DMS153 treated with DMSO at 0.1 percent for 48 hours (cell line): ENCODE measurements around the gene GDF10.

ENCODE experiments used
- DNase-seq: peaks from one replicate; lab custom pipeline; 2025; ENCODE audit not compliant: unreplicated experiment; lab: John Stamatoyannopoulos, UW

GDF10 gene

DNA sequence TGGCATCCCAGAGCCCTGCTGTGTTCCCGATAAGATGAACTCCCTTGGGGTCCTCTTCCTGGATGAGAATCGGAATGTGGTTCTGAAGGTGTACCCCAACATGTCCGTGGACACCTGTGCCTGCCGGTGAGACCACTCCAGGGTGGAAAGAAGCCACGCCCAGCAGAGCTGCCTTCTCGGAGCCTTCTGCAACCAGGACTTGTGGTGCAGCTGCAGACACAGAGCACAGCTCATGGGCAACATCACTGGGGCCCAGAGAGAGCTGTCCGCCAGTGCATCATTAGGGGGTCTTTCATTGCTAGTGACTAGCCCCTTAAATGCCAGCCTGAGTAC lies 12.6 kb downstream of the GDF10 start:
- DNase-seq: no peak

GRCh38 chr10:47314416-47314970 lies 14.5 kb downstream of the GDF10 start:
- no peak for DNase-seq

GRCh38 chr10:47315421-47315820 lies 15.4 kb downstream of the GDF10 start:
- DNase-seq: no peak

GRCh38 chr10:47316131-47316530 lies 16.1 kb downstream of the GDF10 start:
- no peak for DNase-seq

- DNase-seq: no peak
These were observed 17.3 kb downstream of the GDF10 start for GRCh38 chr10:47317251-47317650.

DNA sequence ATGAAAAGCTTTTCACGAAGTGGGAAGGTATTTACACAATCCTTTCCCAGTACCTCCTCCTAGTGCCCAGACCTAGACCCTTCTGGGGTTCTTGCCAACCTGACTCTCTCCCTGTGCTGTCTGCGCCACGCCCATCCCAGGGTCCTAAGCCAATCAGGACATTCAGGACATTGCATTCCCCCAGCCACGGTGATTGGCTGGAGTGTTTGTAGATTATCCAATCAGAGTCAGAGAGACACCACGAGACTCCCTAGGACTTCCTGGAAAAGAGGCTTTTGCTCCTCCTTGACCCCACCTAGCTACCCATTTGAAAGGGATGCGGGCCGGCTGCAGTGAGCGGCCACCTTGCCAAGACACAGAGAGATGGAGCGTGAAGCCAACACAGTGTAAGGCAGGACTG lies 18.7 kb downstream of the GDF10 start:
- DNase-seq: no peak

- DNase-seq: no peak
These were observed 19.8 kb downstream of the GDF10 start for GRCh38 chr10:47319784-47320183.

- DNase-seq: no peak
These were observed 20.8 kb downstream of the GDF10 start for GRCh38 chr10:47320812-47321211.

DNA sequence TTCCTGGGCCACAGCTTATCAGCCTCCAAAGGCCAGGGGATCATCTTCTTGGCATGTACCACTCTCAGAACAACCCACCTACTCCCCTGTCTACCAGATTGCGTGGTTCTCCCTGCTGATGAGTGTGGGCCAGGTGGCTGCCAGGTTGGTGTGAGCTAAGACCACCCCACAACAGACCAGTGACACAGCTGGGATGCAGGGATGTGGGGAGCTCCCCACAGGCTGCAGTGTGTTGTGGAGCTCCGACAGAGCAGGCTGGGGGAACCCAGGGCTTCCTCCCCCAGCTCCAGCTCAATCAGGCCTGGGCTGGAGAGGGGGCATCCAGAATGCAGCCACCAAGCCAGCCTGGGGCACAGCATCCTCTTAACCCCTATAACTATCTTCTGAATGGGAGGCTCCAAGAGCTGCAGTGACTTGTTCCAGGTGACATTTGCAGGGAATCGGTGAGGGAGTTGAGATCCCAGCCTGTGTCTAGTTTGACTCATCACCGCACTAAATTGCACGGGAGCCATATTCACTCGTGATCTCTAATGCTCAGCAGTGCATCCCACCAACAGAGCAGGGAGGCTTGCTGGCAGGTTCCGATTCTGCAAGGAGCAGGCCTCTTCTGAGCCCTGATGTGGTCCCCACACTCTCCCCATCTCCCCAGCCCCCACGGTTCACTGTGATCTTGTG lies 21.7 kb downstream of the GDF10 start:
- DNase-seq: no peak

DNA sequence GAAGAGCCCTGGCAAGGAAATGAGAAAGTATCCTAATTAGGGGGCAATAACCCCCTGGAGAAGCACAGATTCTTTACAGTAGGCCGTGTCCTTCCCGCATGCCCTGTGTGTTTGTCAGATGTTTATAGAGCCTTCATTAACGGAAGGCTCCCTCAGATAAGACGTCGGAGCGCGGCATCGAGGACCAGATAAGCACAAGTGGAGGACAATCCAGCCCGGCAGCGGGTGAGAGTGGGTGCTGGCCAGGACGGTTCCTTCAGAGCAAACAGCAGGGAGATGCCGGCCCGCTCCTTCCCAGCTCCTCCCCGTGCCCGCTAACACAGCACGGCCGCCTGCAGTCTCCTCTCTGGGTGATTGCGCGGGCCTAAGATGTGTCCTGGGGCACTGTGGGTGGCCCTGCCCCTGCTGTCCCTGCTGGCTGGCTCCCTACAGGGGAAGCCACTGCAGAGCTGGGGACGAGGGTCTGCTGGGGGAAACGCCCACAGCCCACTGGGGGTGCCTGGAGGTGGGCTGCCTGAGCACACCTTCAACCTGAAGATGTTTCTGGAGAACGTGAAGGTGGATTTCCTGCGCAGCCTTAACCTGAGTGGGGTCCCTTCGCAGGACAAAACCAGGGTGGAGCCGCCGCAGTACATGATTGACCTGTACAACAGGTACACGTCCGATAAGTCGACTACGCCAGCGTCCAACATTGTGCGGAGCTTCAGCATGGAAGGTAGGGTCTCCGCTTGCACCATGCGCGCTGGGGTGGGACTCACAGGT lies 22.5 kb downstream of the GDF10 start, which contains the start of gene GDF2:
TSS of gene GDF2 (plus strand) at position 155 of the 762 bp plus-strand sequence. CDS start at position 370, 215 bp downstream.
- no peak for DNase-seq

DNA sequence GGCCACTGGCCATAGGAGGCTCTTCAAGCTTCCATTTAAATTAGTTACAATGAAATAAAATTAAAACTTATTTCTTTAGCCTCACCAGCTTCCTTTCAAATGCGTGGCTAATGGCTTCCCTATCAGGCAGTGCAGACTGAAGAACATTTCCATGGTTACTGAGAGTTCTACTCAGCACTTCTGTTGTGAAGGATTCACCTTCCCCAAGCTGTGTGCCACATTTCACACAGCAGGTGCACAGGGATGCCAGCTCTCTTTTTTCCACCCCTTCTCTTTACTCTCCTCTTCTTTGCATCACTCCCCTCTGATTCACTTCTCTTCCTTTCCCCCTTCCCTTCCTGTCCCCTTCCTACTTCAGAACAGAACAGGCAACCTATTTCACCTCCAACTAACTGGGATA lies 23.1 kb downstream of the GDF10 start:
- no peak for DNase-seq

GRCh38 chr10:47323636-47324296 lies 23.8 kb downstream of the GDF10 start:
- DNase-seq: no peak

DNA sequence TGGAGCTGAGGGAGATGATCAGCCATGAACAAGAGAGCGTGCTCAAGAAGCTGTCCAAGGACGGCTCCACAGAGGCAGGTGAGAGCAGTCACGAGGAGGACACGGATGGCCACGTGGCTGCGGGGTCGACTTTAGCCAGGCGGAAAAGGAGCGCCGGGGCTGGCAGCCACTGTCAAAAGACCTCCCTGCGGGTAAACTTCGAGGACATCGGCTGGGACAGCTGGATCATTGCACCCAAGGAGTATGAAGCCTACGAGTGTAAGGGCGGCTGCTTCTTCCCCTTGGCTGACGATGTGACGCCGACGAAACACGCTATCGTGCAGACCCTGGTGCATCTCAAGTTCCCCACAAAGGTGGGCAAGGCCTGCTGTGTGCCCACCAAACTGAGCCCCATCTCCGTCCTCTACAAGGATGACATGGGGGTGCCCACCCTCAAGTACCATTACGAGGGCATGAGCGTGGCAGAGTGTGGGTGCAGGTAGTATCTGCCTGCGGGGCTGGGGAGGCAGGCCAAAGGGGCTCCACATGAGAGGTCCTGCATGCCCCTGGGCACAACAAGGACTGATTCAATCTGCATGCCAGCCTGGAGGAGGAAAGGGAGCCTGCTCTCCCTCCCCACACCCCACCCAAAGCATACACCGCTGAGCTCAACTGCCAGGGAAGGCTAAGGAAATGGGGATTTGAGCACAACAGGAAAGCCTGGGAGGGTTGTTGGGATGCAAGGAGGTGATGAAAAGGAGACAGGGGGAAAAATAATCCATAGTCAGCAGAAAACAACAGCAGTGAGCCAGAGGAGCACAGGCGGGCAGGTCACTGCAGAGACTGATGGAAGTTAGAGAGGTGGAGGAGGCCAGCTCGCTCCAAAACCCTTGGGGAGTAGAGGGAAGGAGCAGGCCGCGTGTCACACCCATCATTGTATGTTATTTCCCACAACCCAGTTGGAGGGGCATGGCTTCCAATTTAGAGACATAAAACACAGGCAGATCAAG lies 25.6 kb downstream of the GDF10 start:
- no peak for DNase-seq

DNA sequence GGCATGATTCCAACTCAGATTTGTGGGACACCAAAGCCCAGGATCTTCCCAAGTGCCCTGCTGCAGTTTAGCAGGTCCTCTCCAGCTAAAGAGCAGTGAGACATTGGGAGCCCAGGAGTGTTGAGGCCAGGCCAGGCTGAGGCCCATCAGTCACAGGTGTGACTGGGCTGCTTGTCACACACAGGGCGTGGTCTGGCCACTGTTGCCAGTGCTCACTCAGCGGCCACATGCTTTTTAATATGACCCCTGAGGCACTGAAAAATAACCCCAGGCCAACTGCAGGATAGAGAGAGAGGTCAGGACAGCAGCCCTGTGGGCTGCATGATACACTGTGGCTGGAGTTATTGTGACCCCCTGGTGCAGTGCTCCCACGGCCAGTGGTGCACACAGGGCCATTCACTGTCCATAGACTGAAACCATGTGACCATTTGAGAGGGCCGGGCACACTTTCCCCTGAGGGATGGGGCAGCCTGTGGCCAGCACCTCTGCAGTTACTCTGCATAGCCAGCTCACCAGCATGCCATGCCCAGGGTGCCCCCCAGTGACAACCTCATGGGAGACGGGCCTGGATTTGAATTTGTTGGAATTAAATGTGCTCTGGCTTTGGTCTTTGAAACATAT lies 26.4 kb downstream of the GDF10 start:
- no peak for DNase-seq

GRCh38 chr10:47326927-47327330 lies 26.9 kb downstream of the GDF10 start:
- DNase-seq: no peak

- DNase-seq: no peak
These were observed 29.9 kb downstream of the GDF10 start for GRCh38 chr10:47329855-47330254.

GRCh38 chr10:47330366-47330765 lies 30.4 kb downstream of the GDF10 start:
- no peak for DNase-seq

GRCh38 chr10:47330804-47331203 lies 30.8 kb downstream of the GDF10 start:
- DNase-seq: no peak

- no peak for DNase-seq
These were observed 31.5 kb downstream of the GDF10 start for GRCh38 chr10:47331491-47331890.

DNA sequence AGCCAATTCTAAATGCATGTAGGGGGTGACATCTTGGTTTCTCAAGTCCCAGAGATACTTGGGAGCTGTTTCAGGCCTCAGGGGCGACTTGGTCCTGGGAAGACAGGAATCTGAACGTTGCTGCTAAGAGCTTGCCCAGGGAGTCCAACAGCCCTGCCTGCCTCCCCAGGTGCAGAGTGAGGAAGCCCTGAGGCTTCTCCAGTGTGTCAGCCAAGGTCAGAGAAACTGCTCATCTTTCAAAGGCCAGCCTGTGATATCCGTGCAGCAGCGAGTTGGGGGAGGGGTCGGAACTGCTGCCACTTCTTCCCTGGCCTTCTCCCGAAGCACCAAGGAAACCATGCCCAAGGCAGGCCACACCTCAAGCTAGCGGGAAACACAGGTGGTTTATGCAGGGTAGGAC lies 32.0 kb downstream of the GDF10 start:
- no peak for DNase-seq
